Mesenchymal stem cell (in vitro differentiated cells and primary cell): ENCODE data around the gene SBSN. TPM values are rescaled to one million over a fixed set of nuclear protein-coding genes. Genes with fewer than 3 reads are reported as not detected.

Experiments
- DNase-seq: peaks from one replicate; pipeline ENCODE4 v3.0.0-alpha.2; 2013
- H2AFZ ChIP-seq: one replicate; pipeline ENCODE4 v1.6.1; 2013; ENCODE audit warnings: low read depth, mild to moderate bottlenecking, control low read depth, inconsistent platforms, low read length, moderate library complexity
- H2AK5ac ChIP-seq: 2 replicates; pipeline ENCODE4 v1.6.1; 2013; ENCODE audit warnings: low read length, moderate library complexity, mild to moderate bottlenecking, inconsistent platforms; ENCODE audit not compliant: severe bottlenecking
- H2BK120ac ChIP-seq: one replicate; pipeline ENCODE4 v1.6.1; 2013; ENCODE audit warnings: low read depth, mild to moderate bottlenecking, inconsistent platforms, low read length, moderate library complexity
- H2BK12ac ChIP-seq, 2 experiments: one replicate each; pipeline ENCODE4 v1.6.1; 2013; ENCODE audit warnings: inconsistent platforms in 2 of 2, low read length in 2 of 2, mild to moderate bottlenecking in 2 of 2, moderate library complexity in 2 of 2, control low read depth in 1 of 2
- H2BK15ac ChIP-seq: one replicate; pipeline ENCODE4 v1.6.1; 2013; ENCODE audit warnings: mild to moderate bottlenecking, low read depth, inconsistent platforms; ENCODE audit not compliant: poor library complexity, severe bottlenecking
- H2BK5ac ChIP-seq: 2 replicates; pipeline ENCODE4 v1.6.1; 2013; ENCODE audit warnings: low read depth, mild to moderate bottlenecking, low read length, control low read depth, inconsistent platforms; ENCODE audit not compliant: poor library complexity, severe bottlenecking
- H3K14ac ChIP-seq, 2 experiments: one replicate each; pipeline ENCODE4 v1.6.1; 2013; ENCODE audit warnings: inconsistent platforms in 2 of 2, low read length in 2 of 2, control low read depth in 1 of 2, mild to moderate bottlenecking in 1 of 2, moderate library complexity in 1 of 2
- H3K18ac ChIP-seq, 2 experiments: one replicate each; pipeline ENCODE4 v1.6.1; 2013; ENCODE audit warnings: inconsistent platforms in 2 of 2, low read length in 2 of 2, control low read depth in 1 of 2, low read depth in 1 of 2, mild to moderate bottlenecking in 1 of 2
- H3K23ac ChIP-seq, 2 experiments: one replicate each; pipeline ENCODE4 v1.6.1; 2013; ENCODE audit warnings: inconsistent platforms in 2 of 2, low read length in 2 of 2, mild to moderate bottlenecking in 2 of 2, moderate library complexity in 2 of 2, control low read depth in 1 of 2
- H3K27ac ChIP-seq: 2 replicates; pipeline ENCODE4 v1.5.1; 2013; ENCODE audit warnings: mild to moderate bottlenecking, moderate library complexity, low read length, control low read depth, inconsistent platforms; ENCODE audit not compliant: poor library complexity, severe bottlenecking
- H3K27me3 ChIP-seq, 2 experiments: 2 replicates each; pipeline versions ENCODE4 v1.6.1 to v1.7.0; 2013; ENCODE audit warnings: low read length in 2 of 2, mild to moderate bottlenecking in 2 of 2, moderate library complexity in 2 of 2, control low read depth in 1 of 2, inconsistent platforms in 1 of 2; ENCODE audit not compliant: control insufficient read depth in 1 of 2, insufficient read depth in 1 of 2
- H3K36me3 ChIP-seq, 2 experiments: 2 replicates each; pipeline versions ENCODE4 v1.6.1 to v1.7.0; 2013; ENCODE audit warnings: low read length in 2 of 2, control low read depth in 1 of 2, inconsistent platforms in 1 of 2, low read depth in 1 of 2, mild to moderate bottlenecking in 1 of 2; ENCODE audit not compliant: insufficient read depth in 2 of 2, control insufficient read depth in 1 of 2
- H3K4ac ChIP-seq, 2 experiments: one replicate each; pipeline ENCODE4 v1.6.1; 2013; ENCODE audit warnings: inconsistent platforms in 2 of 2, low read length in 2 of 2, mild to moderate bottlenecking in 2 of 2, moderate library complexity in 2 of 2, control low read depth in 1 of 2, low read depth in 1 of 2
- H3K4me1 ChIP-seq: 2 replicates; pipeline ENCODE4 v1.6.1; 2013; ENCODE audit warnings: low read depth, low read length, control low read depth; ENCODE audit not compliant: control insufficient read depth, insufficient read depth
- H3K4me2 ChIP-seq: 2 replicates; pipeline ENCODE4 v1.6.1; 2013; ENCODE audit warnings: low read length, mild to moderate bottlenecking, inconsistent platforms; ENCODE audit not compliant: poor library complexity, severe bottlenecking
- H3K4me3 ChIP-seq, 2 experiments: 2 replicates each; pipeline versions ENCODE4 v1.5.1 to v1.7.0; 2013; ENCODE audit warnings: low read length in 2 of 2, mild to moderate bottlenecking in 2 of 2, control low read depth in 1 of 2, low read depth in 1 of 2; ENCODE audit not compliant: insufficient read depth in 1 of 2
- H3K79me1 ChIP-seq: replicated peaks from 2 replicates; pipeline ENCODE4 v1.6.1; 2013; ENCODE audit warnings: mild to moderate bottlenecking, control low read depth, low read length, inconsistent platforms; ENCODE audit not compliant: poor library complexity, severe bottlenecking
- H3K9ac ChIP-seq: 2 replicates; pipeline ENCODE4 v1.7.0; 2013; ENCODE audit warnings: mild to moderate bottlenecking, low read length, moderate library complexity
- H3K9me3 ChIP-seq: 2 replicates; pipeline ENCODE4 v1.7.0; 2013; ENCODE audit warnings: mild to moderate bottlenecking, low read length; ENCODE audit not compliant: control insufficient read depth
- H4K8ac ChIP-seq: one replicate; pipeline ENCODE4 v1.6.1; 2013; ENCODE audit warnings: inconsistent platforms, mild to moderate bottlenecking, low read length, moderate library complexity
- H4K91ac ChIP-seq: one replicate; pipeline ENCODE4 v1.6.1; 2013; ENCODE audit warnings: mild to moderate bottlenecking, low read length, inconsistent platforms
- WGBS: methylation state at CpG from one replicate; pipeline ENCODE4 v1.1.7; 2013; ENCODE audit warnings: mixed read lengths; 5-methylcytosine and 5-hydroxymethylcytosine counted together
- polyA plus RNA-seq, 2 experiments: library from polyadenylated mRNA; stranded (reverse); fragments of 200-250 nt; gene quantifications; one replicate each; pipeline ENCODE4 v1.2.3, GENCODE V29; 2013

Gene SBSN
- 0.25 TPM for polyA plus RNA-seq (2013, experiment 1 of 2)
- polyA plus RNA-seq (2013, experiment 2 of 2) = 0.23 TPM

DNA sequence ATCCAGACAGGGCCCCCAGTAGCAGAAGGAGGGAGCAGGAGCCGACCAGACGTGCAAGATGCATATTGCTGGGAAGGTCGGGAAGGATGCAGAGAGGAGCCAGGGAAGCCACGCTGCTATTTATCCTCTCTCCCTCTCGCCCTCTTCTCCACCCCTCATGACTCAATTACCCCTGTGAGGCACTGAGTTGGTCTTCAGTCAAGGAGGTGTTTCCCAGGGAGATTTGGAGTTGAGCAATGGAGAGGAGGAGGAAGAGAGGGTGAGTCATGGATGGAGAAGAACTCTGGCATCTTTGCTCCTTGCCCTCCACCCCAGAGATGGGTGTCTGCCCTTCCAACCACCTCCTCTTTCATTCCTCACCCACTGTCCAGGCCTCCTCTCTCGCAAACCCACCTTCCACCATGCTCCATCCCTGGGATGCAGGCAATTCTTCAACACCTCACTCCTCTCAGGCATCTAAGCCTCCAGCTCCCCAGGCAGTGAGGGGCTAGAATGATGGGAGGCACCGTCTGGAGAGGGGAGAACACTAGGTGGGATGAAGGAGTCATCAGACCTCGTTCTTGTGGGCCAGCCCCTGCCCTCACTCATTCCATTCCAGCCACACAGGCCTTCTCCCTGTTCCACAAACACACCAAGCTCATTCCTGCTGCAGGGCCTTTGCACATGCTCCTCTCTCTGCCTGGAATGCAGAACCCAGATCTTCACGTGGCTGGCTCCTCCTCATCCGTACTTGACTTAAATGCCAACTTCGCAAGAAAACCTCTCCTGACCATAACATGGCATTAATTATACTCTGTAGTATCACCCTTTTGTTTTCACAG, at the start of gene SBSN:
TSS of gene SBSN (minus strand) at position 94 of the 821 bp plus-strand sequence. CDS start at position 64, 30 bp downstream.
- H3K27me3 ChIP-seq = peaks cover 21 to 30% of the 10 kb centered on the region in 2 experiments
- H2BK12ac ChIP-seq = no peak within 1 kb of the TSS
- H3K18ac ChIP-seq = no peak within 1 kb of the TSS
- no peak within 1 kb of the TSS for H3K4me2 ChIP-seq
- no peaks in the 10 kb centered on the region for H3K79me1 ChIP-seq
- no peaks in the 10 kb centered on the region for H3K9me3 ChIP-seq
- no peaks in the 10 kb centered on the region for H3K36me3 ChIP-seq
- H3K4ac ChIP-seq = no peak within 1 kb of the TSS
- H2BK5ac ChIP-seq = no peak within 1 kb of the TSS
- H2AFZ ChIP-seq = no peak within 1 kb of the TSS
- H3K4me3 ChIP-seq = peak within 1 kb of the TSS in 1 of 2 experiments; percentile 33
- no peaks in the 10 kb centered on the region for H3K4me1 ChIP-seq
- H4K91ac ChIP-seq = no peak within 1 kb of the TSS
- no peak within 1 kb of the TSS for H3K27ac ChIP-seq
- DNase-seq = peak; percentile 54
- H3K23ac ChIP-seq = no peak within 1 kb of the TSS
- H2AK5ac ChIP-seq = no peak within 1 kb of the TSS
- H3K9ac ChIP-seq = no peak within 1 kb of the TSS
- H2BK120ac ChIP-seq = no peak within 1 kb of the TSS
- whole genome bisulfite sequencing = 87% methylated on average over 6 of the region's 11 CpGs
- H3K14ac ChIP-seq = peak within 1 kb of the TSS in 1 of 2 experiments; percentile 37
- H2BK15ac ChIP-seq = no peak within 1 kb of the TSS
- no peak within 1 kb of the TSS for H4K8ac ChIP-seq

GRCh38 chr19:35571406-35571965, 43.4 kb upstream of the SBSN start:
- peaks cover 11% of the 10 kb centered on the region for H3K9me3 ChIP-seq
- no peak overlapping the region for H2BK15ac ChIP-seq
- no peak overlapping the region for H2BK5ac ChIP-seq
- H3K27me3 ChIP-seq = peaks cover 10 to 45% of the 10 kb centered on the region in 2 experiments
- H3K27ac ChIP-seq = no peak overlapping the region
- 74% methylated on average over 1 of the region's 1 CpG for WGBS
- no peak overlapping the region for H3K4me3 ChIP-seq
- no peak overlapping the region for H3K23ac ChIP-seq
- no peak overlapping the region for H3K14ac ChIP-seq
- H3K4me2 ChIP-seq = no peak overlapping the region
- H3K4ac ChIP-seq = no peak overlapping the region
- H3K79me1 ChIP-seq = no peaks in the 10 kb centered on the region
- no peak overlapping the region for H4K8ac ChIP-seq
- no peak overlapping the region for H4K91ac ChIP-seq
- no peaks in the 10 kb centered on the region for H3K4me1 ChIP-seq
- no peak overlapping the region for H3K9ac ChIP-seq
- no peak overlapping the region for H2AK5ac ChIP-seq
- H2AFZ ChIP-seq = no peak overlapping the region
- no peak overlapping the region for H2BK12ac ChIP-seq
- H2BK120ac ChIP-seq = no peak overlapping the region
- DNase-seq = no peak
- H3K18ac ChIP-seq = no peak overlapping the region
- no peaks in the 10 kb centered on the region for H3K36me3 ChIP-seq

- H3K4ac ChIP-seq = no peak overlapping the region
- H2BK12ac ChIP-seq = no peak overlapping the region
- WGBS = 64% methylated on average over 5 of the region's 5 CpGs
- H2AFZ ChIP-seq = no peak overlapping the region
- H3K4me1 ChIP-seq = no peaks in the 10 kb centered on the region
- no peak overlapping the region for H3K9ac ChIP-seq
- H3K14ac ChIP-seq = no peak overlapping the region
- no peaks in the 10 kb centered on the region for H3K9me3 ChIP-seq
- H2BK120ac ChIP-seq = no peak overlapping the region
- H3K4me2 ChIP-seq = no peak overlapping the region
- H3K18ac ChIP-seq = no peak overlapping the region
- no peak overlapping the region for H3K27ac ChIP-seq
- H3K79me1 ChIP-seq = no peaks in the 10 kb centered on the region
- no peak overlapping the region for H2BK15ac ChIP-seq
- no peak overlapping the region for H4K91ac ChIP-seq
- no peak overlapping the region for H3K23ac ChIP-seq
- no peak overlapping the region for H3K4me3 ChIP-seq
- peaks cover 10 to 58% of the 10 kb centered on the region in 2 experiments for H3K27me3 ChIP-seq
- no peak overlapping the region for H2BK5ac ChIP-seq
- no peaks in the 10 kb centered on the region for H3K36me3 ChIP-seq
- no peak overlapping the region for H2AK5ac ChIP-seq
- peak overlapping the region; percentile 31 for H4K8ac ChIP-seq
- DNase-seq = no peak
Measured at GRCh38 chr19:35569281-35569781, 41.2 kb upstream of the SBSN start.

DNA sequence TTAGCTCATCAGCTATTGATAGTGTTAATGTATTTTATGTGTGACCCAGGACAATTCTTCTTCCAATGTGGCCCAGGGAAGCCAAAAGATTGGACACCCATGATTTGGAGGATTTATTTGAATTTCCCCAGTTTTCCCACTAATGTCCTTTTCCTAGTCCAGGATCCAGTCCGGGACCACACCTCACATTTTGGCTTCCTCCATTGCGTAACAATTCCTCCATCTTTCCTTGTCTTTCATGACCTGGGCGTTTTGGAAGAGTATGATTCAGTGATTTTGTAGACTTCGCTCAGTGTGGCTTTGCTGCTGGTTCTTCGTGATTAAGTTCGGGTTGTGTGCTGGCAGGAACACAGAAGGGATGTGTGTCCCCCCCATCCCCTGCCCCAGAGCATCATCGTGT, 38.6 kb upstream of the SBSN start:
- no peak overlapping the region for H3K18ac ChIP-seq
- no peak overlapping the region for H2BK120ac ChIP-seq
- H3K4me2 ChIP-seq = no peak overlapping the region
- H2AK5ac ChIP-seq = no peak overlapping the region
- H4K91ac ChIP-seq = no peak overlapping the region
- H3K79me1 ChIP-seq = no peaks in the 10 kb centered on the region
- H3K4ac ChIP-seq = no peak overlapping the region
- no peak overlapping the region for H3K23ac ChIP-seq
- H3K9me3 ChIP-seq = no peaks in the 10 kb centered on the region
- H3K9ac ChIP-seq = no peak overlapping the region
- H3K4me3 ChIP-seq = no peak overlapping the region
- H4K8ac ChIP-seq = no peak overlapping the region
- no peak overlapping the region for H2BK15ac ChIP-seq
- H3K27ac ChIP-seq = no peak overlapping the region
- no peak for DNase-seq
- H3K14ac ChIP-seq = no peak overlapping the region
- H3K36me3 ChIP-seq = no peaks in the 10 kb centered on the region
- H2BK12ac ChIP-seq = no peak overlapping the region
- no peak overlapping the region for H2AFZ ChIP-seq
- 77% methylated on average over 5 of the region's 7 CpGs for WGBS
- no peaks in the 10 kb centered on the region for H3K4me1 ChIP-seq
- H3K27me3 ChIP-seq = peaks cover 14 to 67% of the 10 kb centered on the region in 2 experiments
- H2BK5ac ChIP-seq = no peak overlapping the region
